Heart left ventricle (tissue), 13 donors: ENCODE results near the gene TTLL1.

Experiments used
- CTCF ChIP-seq, 12 donors: fragments of 200-600 bp; sonication (generic) in 4 of 12; IDR thresholded peaks; one replicate each; pipeline versions ENCODE4 v1.5.0 to v1.8.0; 2018 to 2022; ENCODE audit warnings: antibody characterized with exemption in 12 of 12, mild to moderate bottlenecking in 5 of 12
- POLR2A ChIP-seq, 2 donors: fragments of 450-650 bp; IDR thresholded peaks; one replicate each; pipeline ENCODE4 v1.6.1; 2017; ENCODE audit warnings: antibody characterized with exemption in 2 of 2, mild to moderate bottlenecking in 2 of 2, moderate library complexity in 2 of 2
- donor health status: ischemic (EF 13 %, LVEDD 7.1; RV severe dilation, severe dysfunction).
- donor health status: DM: no; HTN: yes; CAD: no.
- donor health status: DM: no; HTN: no; CAD: no.
- donor health status: ischemic (EF 25% LVEDD 6.9; RV normal size, moderate dysfunction).
- donor health status: ischemic (EF 25% LVEDD 5.7; RV mildly dilated, moderate dysfunction).
- donor health status: ischemic (EF 35%, LVEDD 5.7; RV mildly dilated, moderate dysfunction).
- donor health status: nonischemic (EF 11% LVEDD 7.7; RV severe dilation, severe dysfunction).
- donor health status: DM: yes; HTN: yes; CAD: no.
- donor health status: PGD.
- donor health status: ischemic (EF 29% LVEDD 5.4; RV normal size, mild dysfunction).
- donor health status: nonischemic (EF 23%, LVEDD 6.1; RV moderate dilation, normal function).

GRCh38 chr22:43099095-43099494, 9.9 kb upstream of the TTLL1 start:
- no peak for TF ChIP-seq POLR2A (IDR thresholded peaks at IDR 0.05)
- TF ChIP-seq CTCF (IDR thresholded peaks at IDR 0.05): no peak
